ENCODE data around the gene NREP. TPM values are rescaled to one million over a fixed set of nuclear protein-coding genes. Genes with fewer than 3 reads are reported as not detected.

NREP gene
- total and polyA plus RNA-seq, 4 donors, result 3.0 to 82.7 (median 9.8) TPM

DNA sequence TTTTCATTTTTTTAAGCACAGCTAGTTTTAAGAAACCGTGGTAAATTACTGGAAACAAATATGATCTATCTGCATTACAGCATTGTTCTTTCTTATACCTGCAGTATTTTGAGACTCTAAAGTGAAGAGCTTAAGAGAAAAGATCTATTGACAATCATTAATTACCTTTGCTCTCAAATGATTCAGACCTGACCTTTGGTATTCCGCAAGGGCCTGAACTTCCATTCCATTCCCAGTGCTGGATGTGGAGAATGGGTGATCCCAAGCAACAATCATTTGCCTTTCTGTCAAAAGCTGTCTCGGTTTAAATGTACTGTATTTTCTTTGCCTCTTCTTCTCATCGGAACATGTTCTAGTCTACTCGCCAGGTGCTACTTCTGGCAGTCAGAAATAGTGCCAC lies 18.9 kb downstream of the NREP start:
- 50% methylated on average over 5 of the region's 5 CpGs for WGBS
- TF ChIP-seq HNF4A (conservative IDR thresholded peaks at IDR 0.05), result peak; percentile 86 to 88
- peak; percentile 68 to 75 for TF ChIP-seq RXRA (IDR thresholded peaks at IDR 0.05)
- no peak for TF ChIP-seq EGR1 (IDR thresholded peaks at IDR 0.05; ENCODE audit: low read depth in 2 of 2)
- TF ChIP-seq JUND (IDR thresholded peaks at IDR 0.05), result peak; percentile 47 to 67
- peak; percentile 34 for TF ChIP-seq FOXA2 (IDR thresholded peaks at IDR 0.05)
- TF ChIP-seq YY1 (IDR thresholded peaks at IDR 0.05), result peak; percentile 65
- TF ChIP-seq NR2F2 (IDR thresholded peaks at IDR 0.05), result peak; percentile 21
- TF ChIP-seq, protein P1, sequence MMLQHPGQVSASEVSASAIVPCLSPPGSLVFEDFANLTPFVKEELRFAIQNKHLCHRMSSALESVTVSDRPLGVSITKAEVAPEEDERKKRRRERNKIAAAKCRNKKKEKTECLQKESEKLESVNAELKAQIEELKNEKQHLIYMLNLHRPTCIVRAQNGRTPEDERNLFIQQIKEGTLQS (IDR thresholded peaks at IDR 0.05), result peak; percentile 17
- peak; percentile 4 to 29 for TF ChIP-seq RAD21 (IDR thresholded peaks at IDR 0.05)
- TF ChIP-seq GABPA (IDR thresholded peaks at IDR 0.05 in 1 of 2, conservative IDR thresholded peaks at IDR 0.05 in 1 of 2), result no peak
- TF ChIP-seq, protein P2, sequence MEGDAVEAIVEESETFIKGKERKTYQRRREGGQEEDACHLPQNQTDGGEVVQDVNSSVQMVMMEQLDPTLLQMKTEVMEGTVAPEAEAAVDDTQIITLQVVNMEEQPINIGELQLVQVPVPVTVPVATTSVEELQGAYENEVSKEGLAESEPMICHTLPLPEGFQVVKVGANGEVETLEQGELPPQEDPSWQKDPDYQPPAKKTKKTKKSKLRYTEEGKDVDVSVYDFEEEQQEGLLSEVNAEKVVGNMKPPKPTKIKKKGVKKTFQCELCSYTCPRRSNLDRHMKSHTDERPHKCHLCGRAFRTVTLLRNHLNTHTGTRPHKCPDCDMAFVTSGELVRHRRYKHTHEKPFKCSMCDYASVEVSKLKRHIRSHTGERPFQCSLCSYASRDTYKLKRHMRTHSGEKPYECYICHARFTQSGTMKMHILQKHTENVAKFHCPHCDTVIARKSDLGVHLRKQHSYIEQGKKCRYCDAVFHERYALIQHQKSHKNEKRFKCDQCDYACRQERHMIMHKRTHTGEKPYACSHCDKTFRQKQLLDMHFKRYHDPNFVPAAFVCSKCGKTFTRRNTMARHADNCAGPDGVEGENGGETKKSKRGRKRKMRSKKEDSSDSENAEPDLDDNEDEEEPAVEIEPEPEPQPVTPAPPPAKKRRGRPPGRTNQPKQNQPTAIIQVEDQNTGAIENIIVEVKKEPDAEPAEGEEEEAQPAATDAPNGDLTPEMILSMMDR (IDR thresholded peaks at IDR 0.05; ENCODE audit: low read depth, low read length, missing input control), result no peak
- peak; percentile 63 for TF ChIP-seq HNF4G (IDR thresholded peaks at IDR 0.05)
- TF ChIP-seq, protein P3, sequence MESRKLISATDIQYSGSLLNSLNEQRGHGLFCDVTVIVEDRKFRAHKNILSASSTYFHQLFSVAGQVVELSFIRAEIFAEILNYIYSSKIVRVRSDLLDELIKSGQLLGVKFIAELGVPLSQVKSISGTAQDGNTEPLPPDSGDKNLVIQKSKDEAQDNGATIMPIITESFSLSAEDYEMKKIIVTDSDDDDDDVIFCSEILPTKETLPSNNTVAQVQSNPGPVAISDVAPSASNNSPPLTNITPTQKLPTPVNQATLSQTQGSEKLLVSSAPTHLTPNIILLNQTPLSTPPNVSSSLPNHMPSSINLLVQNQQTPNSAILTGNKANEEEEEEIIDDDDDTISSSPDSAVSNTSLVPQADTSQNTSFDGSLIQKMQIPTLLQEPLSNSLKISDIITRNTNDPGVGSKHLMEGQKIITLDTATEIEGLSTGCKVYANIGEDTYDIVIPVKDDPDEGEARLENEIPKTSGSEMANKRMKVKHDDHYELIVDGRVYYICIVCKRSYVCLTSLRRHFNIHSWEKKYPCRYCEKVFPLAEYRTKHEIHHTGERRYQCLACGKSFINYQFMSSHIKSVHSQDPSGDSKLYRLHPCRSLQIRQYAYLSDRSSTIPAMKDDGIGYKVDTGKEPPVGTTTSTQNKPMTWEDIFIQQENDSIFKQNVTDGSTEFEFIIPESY (IDR thresholded peaks at IDR 0.05), result no peak
- TF ChIP-seq, protein P4, sequence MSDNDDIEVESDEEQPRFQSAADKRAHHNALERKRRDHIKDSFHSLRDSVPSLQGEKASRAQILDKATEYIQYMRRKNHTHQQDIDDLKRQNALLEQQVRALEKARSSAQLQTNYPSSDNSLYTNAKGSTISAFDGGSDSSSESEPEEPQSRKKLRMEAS (IDR thresholded peaks at IDR 0.05), result peak; percentile 35
- TF ChIP-seq SP1 (IDR thresholded peaks at IDR 0.05), result peak; percentile 76
- no peak overlapping the region for H3K4me3 ChIP-seq (ENCODE audit: low read depth in 1 of 3, low read length in 3 of 3)
- H3K27ac ChIP-seq (ENCODE audit: low read depth in 1 of 2, low read length in 2 of 2), result peak overlapping the region; percentile 43 to 69
- H3K9me3 ChIP-seq (ENCODE audit: control insufficient read depth in 4 of 4, low read length in 3 of 4), result no peaks in the 10 kb centered on the region
- no peak for DNase-seq (ENCODE audit: low spot score)
- peaks cover 0 to 11% (median 0%) of the 10 kb centered on the region in 4 donors for H3K36me3 ChIP-seq (ENCODE audit: control insufficient read depth in 4 of 4, insufficient read depth in 3 of 4, low read depth in 1 of 4, low read length in 3 of 4)
- H3K9ac ChIP-seq (ENCODE audit: low read depth in 1 of 2, low read length in 2 of 2), result no peak overlapping the region
- no peaks in the 10 kb centered on the region for H3K27me3 ChIP-seq (ENCODE audit: control insufficient read depth in 4 of 4, insufficient read depth in 4 of 4, low read length in 3 of 4)
- H3K4me1 ChIP-seq (ENCODE audit: control insufficient read depth in 4 of 4, insufficient read depth in 4 of 4, low read length in 3 of 4), result peaks cover 7 to 78% (median 57%) of the 10 kb centered on the region in 4 donors

DNA sequence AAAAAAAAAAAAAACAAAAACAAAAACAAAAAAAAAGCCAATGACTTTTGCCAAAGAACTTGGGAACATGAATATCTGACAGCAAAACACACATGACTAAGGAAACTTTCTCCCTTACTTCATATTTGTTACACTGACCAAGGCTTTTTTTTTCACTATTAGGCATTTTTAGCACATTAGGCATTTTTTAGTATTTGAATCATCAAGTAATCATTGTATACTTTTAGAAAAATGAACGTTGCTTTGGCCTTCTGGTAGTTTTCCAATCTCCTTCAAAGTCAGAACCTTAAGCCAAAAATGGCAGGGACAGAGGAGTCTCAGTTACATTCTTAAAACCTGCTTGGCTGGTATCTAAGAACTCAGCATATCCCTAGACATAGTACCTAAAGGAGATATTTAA lies 19.3 kb downstream of the NREP start:
- no peak for TF ChIP-seq JUND (IDR thresholded peaks at IDR 0.05)
- no peak for TF ChIP-seq RAD21 (IDR thresholded peaks at IDR 0.05)
- TF ChIP-seq EGR1 (IDR thresholded peaks at IDR 0.05; ENCODE audit: low read depth in 2 of 2), result no peak
- TF ChIP-seq HNF4A (conservative IDR thresholded peaks at IDR 0.05), result no peak
- TF ChIP-seq, protein P5, sequence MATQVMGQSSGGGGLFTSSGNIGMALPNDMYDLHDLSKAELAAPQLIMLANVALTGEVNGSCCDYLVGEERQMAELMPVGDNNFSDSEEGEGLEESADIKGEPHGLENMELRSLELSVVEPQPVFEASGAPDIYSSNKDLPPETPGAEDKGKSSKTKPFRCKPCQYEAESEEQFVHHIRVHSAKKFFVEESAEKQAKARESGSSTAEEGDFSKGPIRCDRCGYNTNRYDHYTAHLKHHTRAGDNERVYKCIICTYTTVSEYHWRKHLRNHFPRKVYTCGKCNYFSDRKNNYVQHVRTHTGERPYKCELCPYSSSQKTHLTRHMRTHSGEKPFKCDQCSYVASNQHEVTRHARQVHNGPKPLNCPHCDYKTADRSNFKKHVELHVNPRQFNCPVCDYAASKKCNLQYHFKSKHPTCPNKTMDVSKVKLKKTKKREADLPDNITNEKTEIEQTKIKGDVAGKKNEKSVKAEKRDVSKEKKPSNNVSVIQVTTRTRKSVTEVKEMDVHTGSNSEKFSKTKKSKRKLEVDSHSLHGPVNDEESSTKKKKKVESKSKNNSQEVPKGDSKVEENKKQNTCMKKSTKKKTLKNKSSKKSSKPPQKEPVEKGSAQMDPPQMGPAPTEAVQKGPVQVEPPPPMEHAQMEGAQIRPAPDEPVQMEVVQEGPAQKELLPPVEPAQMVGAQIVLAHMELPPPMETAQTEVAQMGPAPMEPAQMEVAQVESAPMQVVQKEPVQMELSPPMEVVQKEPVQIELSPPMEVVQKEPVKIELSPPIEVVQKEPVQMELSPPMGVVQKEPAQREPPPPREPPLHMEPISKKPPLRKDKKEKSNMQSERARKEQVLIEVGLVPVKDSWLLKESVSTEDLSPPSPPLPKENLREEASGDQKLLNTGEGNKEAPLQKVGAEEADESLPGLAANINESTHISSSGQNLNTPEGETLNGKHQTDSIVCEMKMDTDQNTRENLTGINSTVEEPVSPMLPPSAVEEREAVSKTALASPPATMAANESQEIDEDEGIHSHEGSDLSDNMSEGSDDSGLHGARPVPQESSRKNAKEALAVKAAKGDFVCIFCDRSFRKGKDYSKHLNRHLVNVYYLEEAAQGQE (IDR thresholded peaks at IDR 0.05), result no peak
- TF ChIP-seq FOXA2 (IDR thresholded peaks at IDR 0.05), result no peak
- TF ChIP-seq GABPA (IDR thresholded peaks at IDR 0.05 in 1 of 2, conservative IDR thresholded peaks at IDR 0.05 in 1 of 2), result no peak
- TF ChIP-seq, protein P3 (IDR thresholded peaks at IDR 0.05), result no peak
- TF ChIP-seq, protein P4 (IDR thresholded peaks at IDR 0.05), result no peak
- TF ChIP-seq, protein P1 (IDR thresholded peaks at IDR 0.05), result no peak
- no peak for TF ChIP-seq TAF1 (conservative IDR thresholded peaks at IDR 0.05)
- TF ChIP-seq, protein P2 (IDR thresholded peaks at IDR 0.05; ENCODE audit: low read depth, low read length, missing input control), result no peak
- TF ChIP-seq RXRA (IDR thresholded peaks at IDR 0.05), result no peak
- H3K36me3 ChIP-seq (ENCODE audit: control insufficient read depth in 4 of 4, insufficient read depth in 3 of 4, low read depth in 1 of 4, low read length in 3 of 4), result peaks cover 0 to 11% (median 0%) of the 10 kb centered on the region in 4 donors
- no peaks in the 10 kb centered on the region for H3K9me3 ChIP-seq (ENCODE audit: control insufficient read depth in 4 of 4, low read length in 3 of 4)
- H3K27ac ChIP-seq (ENCODE audit: low read depth in 1 of 2, low read length in 2 of 2), result peak overlapping the region; percentile 43 to 69
- DNase-seq (ENCODE audit: low spot score), result no peak
- no peak overlapping the region for H3K4me3 ChIP-seq (ENCODE audit: low read depth in 1 of 3, low read length in 3 of 3)
- WGBS, result 24% methylated on average over 1 of the region's 1 CpG
- H3K4me1 ChIP-seq (ENCODE audit: control insufficient read depth in 4 of 4, insufficient read depth in 4 of 4, low read length in 3 of 4), result peaks cover 7 to 78% (median 55%) of the 10 kb centered on the region in 4 donors
- H3K9ac ChIP-seq (ENCODE audit: low read depth in 1 of 2, low read length in 2 of 2), result no peak overlapping the region
- no peaks in the 10 kb centered on the region for H3K27me3 ChIP-seq (ENCODE audit: control insufficient read depth in 4 of 4, insufficient read depth in 4 of 4, low read length in 3 of 4)

All from liver (tissue), 9 donors.